Neuron (in vitro differentiated cells): Measurements from ENCODE around the gene PLCL1.

Experiments
- H2AFZ ChIP-seq: one replicate; pipeline ENCODE4 v1.6.1; 2013; ENCODE audit warnings: low read depth, mild to moderate bottlenecking, inconsistent platforms, low read length, moderate library complexity
- H3K27me3 ChIP-seq: one replicate; pipeline ENCODE4 v1.6.1; 2013; ENCODE audit warnings: low read length; ENCODE audit not compliant: insufficient read depth
- H3K36me3 ChIP-seq: one replicate; pipeline ENCODE4 v1.6.1; 2013; ENCODE audit warnings: low read length; ENCODE audit not compliant: insufficient read depth
- H3K4me1 ChIP-seq: one replicate; pipeline ENCODE4 v1.6.1; 2013; ENCODE audit warnings: low read length; ENCODE audit not compliant: insufficient read depth
- H3K4me3 ChIP-seq: 2 replicates; pipeline ENCODE4 v1.5.1; 2013; ENCODE audit warnings: mild to moderate bottlenecking, low read length, moderate library complexity
- H3K9me3 ChIP-seq: one replicate; pipeline ENCODE4 v1.6.1; 2013; ENCODE audit warnings: low read length

The PLCL1 gene

GRCh38 chr2:198141726-198142125, 337.3 kb downstream of the PLCL1 start:
- Histone ChIP-seq H3K4me3 (no peak overlapping the region), H3K36me3 (no peaks in the 10 kb centered on the region), H3K4me1 (no peaks in the 10 kb centered on the region), H3K9me3 (no peaks in the 10 kb centered on the region), H3K27me3 (no peaks in the 10 kb centered on the region), H2AFZ (no peak overlapping the region)

- no peaks in the 10 kb centered on the region for H3K4me1 ChIP-seq
- no peaks in the 10 kb centered on the region for H3K9me3 ChIP-seq
- H3K27me3 ChIP-seq, result no peaks in the 10 kb centered on the region
- no peak overlapping the region for H3K4me3 ChIP-seq
- H2AFZ ChIP-seq, result no peak overlapping the region
- no peaks in the 10 kb centered on the region for H3K36me3 ChIP-seq
Measured at GRCh38 chr2:198143156-198143555, 338.8 kb downstream of the PLCL1 start.

GRCh38 chr2:198143793-198144192, 339.4 kb downstream of the PLCL1 start:
- Histone ChIP-seq H3K36me3 (no peaks in the 10 kb centered on the region), H3K27me3 (no peaks in the 10 kb centered on the region), H2AFZ (no peak overlapping the region), H3K9me3 (no peaks in the 10 kb centered on the region), H3K4me3 (no peak overlapping the region), H3K4me1 (no peaks in the 10 kb centered on the region)

GRCh38 chr2:198144660-198145059, 340.3 kb downstream of the PLCL1 start:
- Histone ChIP-seq H2AFZ (no peak overlapping the region), H3K36me3 (no peaks in the 10 kb centered on the region), H3K9me3 (no peaks in the 10 kb centered on the region), H3K27me3 (no peaks in the 10 kb centered on the region), H3K4me1 (no peaks in the 10 kb centered on the region), H3K4me3 (no peak overlapping the region)

GRCh38 chr2:198146346-198146940, 342.1 kb downstream of the PLCL1 start:
- H3K36me3 ChIP-seq, result no peaks in the 10 kb centered on the region

GRCh38 chr2:198157314-198157713, 352.9 kb downstream of the PLCL1 start:
- no peak overlapping the region for H2AFZ ChIP-seq
- H3K36me3 ChIP-seq, result no peaks in the 10 kb centered on the region
- no peaks in the 10 kb centered on the region for H3K27me3 ChIP-seq
- no peaks in the 10 kb centered on the region for H3K4me1 ChIP-seq
- H3K4me3 ChIP-seq, result no peak overlapping the region
- no peaks in the 10 kb centered on the region for H3K9me3 ChIP-seq

More at GRCh38 chr2:198146346-198146940, 342.1 kb downstream of the PLCL1 start:
- Histone ChIP-seq H3K4me1 (no peaks in the 10 kb centered on the region), H2AFZ (no peak overlapping the region), H3K4me3 (no peak overlapping the region), H3K9me3 (no peaks in the 10 kb centered on the region), H3K27me3 (no peaks in the 10 kb centered on the region)

- Histone ChIP-seq H2AFZ (no peak overlapping the region), H3K4me1 (no peaks in the 10 kb centered on the region), H3K4me3 (no peak overlapping the region), H3K27me3 (no peaks in the 10 kb centered on the region), H3K9me3 (no peaks in the 10 kb centered on the region), H3K36me3 (no peaks in the 10 kb centered on the region)
Measured at GRCh38 chr2:198161151-198161550, 356.8 kb downstream of the PLCL1 start.

GRCh38 chr2:198162276-198162675, 357.9 kb downstream of the PLCL1 start:
- Histone ChIP-seq H3K4me1 (no peaks in the 10 kb centered on the region), H3K4me3 (no peak overlapping the region), H3K27me3 (no peaks in the 10 kb centered on the region), H3K36me3 (no peaks in the 10 kb centered on the region), H2AFZ (no peak overlapping the region), H3K9me3 (no peaks in the 10 kb centered on the region)

GRCh38 chr2:198164843-198165242, 360.4 kb downstream of the PLCL1 start:
- Histone ChIP-seq H3K4me1 (no peaks in the 10 kb centered on the region), H3K36me3 (no peaks in the 10 kb centered on the region), H2AFZ (no peak overlapping the region), H3K4me3 (no peak overlapping the region), H3K27me3 (no peaks in the 10 kb centered on the region), H3K9me3 (no peaks in the 10 kb centered on the region)

GRCh38 chr2:198165289-198165688, 360.9 kb downstream of the PLCL1 start:
- H2AFZ ChIP-seq, result no peak overlapping the region
- H3K36me3 ChIP-seq, result no peaks in the 10 kb centered on the region
- no peaks in the 10 kb centered on the region for H3K27me3 ChIP-seq
- H3K4me1 ChIP-seq, result no peaks in the 10 kb centered on the region
- H3K9me3 ChIP-seq, result no peaks in the 10 kb centered on the region
- no peak overlapping the region for H3K4me3 ChIP-seq

- H3K4me3 ChIP-seq, result no peak overlapping the region
Measured at GRCh38 chr2:198167346-198167745, 363.0 kb downstream of the PLCL1 start.

GRCh38 chr2:198168651-198169050, 364.3 kb downstream of the PLCL1 start:
- H3K36me3 ChIP-seq, result no peaks in the 10 kb centered on the region
- no peaks in the 10 kb centered on the region for H3K4me1 ChIP-seq
- H3K4me3 ChIP-seq, result no peak overlapping the region
- no peaks in the 10 kb centered on the region for H3K27me3 ChIP-seq
- no peak overlapping the region for H2AFZ ChIP-seq
- H3K9me3 ChIP-seq, result no peaks in the 10 kb centered on the region

More at GRCh38 chr2:198167346-198167745, 363.0 kb downstream of the PLCL1 start:
- no peaks in the 10 kb centered on the region for H3K4me1 ChIP-seq
- H3K36me3 ChIP-seq, result no peaks in the 10 kb centered on the region
- H3K9me3 ChIP-seq, result no peaks in the 10 kb centered on the region
- H2AFZ ChIP-seq, result no peak overlapping the region
- H3K27me3 ChIP-seq, result no peaks in the 10 kb centered on the region

GRCh38 chr2:198173242-198173641, 368.8 kb downstream of the PLCL1 start:
- H3K4me1 ChIP-seq, result no peaks in the 10 kb centered on the region
- H3K27me3 ChIP-seq, result no peaks in the 10 kb centered on the region
- H3K36me3 ChIP-seq, result no peaks in the 10 kb centered on the region
- H2AFZ ChIP-seq, result no peak overlapping the region
- no peak overlapping the region for H3K4me3 ChIP-seq
- H3K9me3 ChIP-seq, result no peaks in the 10 kb centered on the region

GRCh38 chr2:198173864-198174263, 369.5 kb downstream of the PLCL1 start:
- Histone ChIP-seq H3K36me3 (no peaks in the 10 kb centered on the region), H2AFZ (no peak overlapping the region), H3K4me1 (no peaks in the 10 kb centered on the region), H3K9me3 (no peaks in the 10 kb centered on the region), H3K27me3 (no peaks in the 10 kb centered on the region), H3K4me3 (no peak overlapping the region)
